Stimulated activated CD8-positive, alpha-beta memory T cell treated with anti-CD3 and anti-CD28 coated beads, Interleukin-4, amount 100 ng/mL, for 48 hours (primary cell): Measurements from ENCODE around the gene CCDC198.
A peak's percentile ranks its signal among the peaks of the same experiment; 100 is the strongest.

Experiments
- DNase-seq: peaks from one replicate; pipeline ENCODE4 v3.0.0-alpha.2; 2020

CCDC198 gene, protein sequence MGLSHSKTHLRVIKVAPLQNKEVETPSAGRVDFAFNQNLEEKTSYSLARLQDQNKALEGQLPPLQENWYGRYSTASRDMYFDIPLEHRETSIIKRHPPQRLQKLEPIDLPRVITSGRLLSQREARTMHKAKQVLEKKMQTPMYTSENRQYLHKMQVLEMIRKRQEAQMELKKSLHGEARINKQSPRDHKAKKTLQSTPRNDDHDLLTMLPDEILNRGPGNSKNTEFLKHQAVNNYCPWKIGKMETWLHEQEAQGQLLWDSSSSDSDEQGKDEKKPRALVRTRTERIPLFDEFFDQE

DNA sequence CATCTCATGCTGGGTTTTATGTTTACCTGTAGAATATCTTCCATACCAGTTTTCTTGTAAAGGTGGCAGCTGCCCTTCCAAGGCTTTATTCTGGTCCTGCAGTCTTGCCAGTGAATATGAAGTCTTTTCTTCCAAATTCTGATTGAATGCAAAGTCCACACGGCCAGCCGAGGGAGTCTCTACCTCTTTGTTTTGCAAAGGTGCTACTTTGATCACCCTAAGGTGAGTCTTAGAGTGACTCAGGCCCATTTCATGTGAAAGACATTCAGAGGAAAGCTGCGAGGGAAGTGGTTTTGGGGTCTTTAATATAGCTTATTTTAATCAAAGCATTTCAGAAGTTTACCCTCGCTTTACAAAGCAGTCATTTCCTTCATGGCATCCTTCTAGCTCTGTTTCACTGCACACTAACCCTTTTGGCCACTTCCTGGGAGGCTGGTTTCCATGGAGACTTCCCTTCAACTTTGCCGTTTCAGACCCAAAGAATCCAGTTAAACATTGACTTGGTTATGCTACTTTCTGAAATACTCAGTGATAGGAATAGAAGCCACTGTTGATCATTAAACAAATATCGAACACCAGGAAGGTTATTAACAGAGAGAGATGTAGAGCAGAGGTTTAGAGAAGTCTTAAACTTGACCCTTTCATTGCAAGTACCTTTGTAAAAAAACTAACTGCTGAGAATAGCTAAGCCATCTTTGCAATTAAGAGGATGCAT lies at the start of gene CCDC198:
TSS of gene CCDC198 (minus strand) at position 391 of the 715 bp plus-strand sequence. CDS start at position 249, 142 bp downstream.
- DNase-seq, result no peak

DNA sequence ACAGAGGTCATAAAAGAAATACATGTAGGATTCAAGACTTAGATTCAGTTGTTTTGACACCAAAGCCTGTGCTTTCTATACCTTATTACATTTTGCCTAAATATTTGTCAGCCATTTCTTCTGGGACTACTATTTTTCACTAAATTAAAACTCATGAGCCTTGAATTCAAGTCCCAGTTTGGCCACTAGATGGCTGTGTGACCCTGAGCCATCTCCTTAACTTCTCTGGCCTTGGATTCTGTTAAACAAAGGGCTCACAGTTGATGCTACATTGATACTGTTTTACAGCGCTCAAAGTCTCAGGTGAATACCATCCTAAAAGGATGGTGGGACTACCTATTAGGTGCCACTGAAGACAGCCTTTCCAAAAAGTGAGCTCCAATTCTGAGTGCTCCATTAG lies 39.6 kb upstream of the CCDC198 start:
- peak; percentile 25 for DNase-seq

DNA sequence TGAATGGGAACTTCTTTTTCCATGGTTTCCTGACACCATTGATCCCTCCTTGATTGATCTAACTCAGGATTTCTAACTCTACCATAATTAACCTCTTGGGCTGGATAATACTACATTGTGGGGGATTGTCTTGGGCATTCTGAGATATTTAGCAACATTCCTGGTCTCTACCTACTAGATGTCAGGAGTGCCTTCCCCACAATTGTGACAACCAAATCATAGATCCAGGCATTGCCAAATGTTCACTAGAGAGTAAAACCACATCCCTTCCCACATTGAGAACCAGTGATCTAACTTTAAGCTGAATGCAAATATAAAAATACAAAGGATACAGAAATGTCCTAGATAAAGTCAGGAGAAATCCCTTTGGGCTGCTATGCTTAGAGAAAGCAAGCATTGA lies 36.9 kb upstream of the CCDC198 start:
- no peak for DNase-seq

DNA sequence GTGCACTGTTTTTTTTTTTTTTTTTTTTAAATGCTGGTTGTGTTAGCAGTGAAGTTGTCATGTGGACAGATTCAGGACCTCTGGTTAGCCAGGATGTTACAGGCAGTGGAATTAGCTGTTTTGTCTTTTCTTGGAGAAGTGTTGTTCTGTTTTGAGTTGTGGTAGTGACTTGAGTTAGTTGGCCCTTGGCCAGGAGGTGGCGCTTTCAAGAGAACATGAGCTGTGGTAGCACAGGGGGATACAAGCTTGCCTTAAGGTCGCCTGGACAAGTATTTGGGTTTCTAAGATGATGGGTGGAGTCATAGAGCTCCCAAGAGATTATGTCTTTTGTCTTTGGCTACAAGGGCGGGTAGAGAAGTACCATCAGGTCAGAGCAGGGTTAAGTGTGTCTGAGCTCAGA lies 33.3 kb upstream of the CCDC198 start:
- DNase-seq, result no peak

DNA sequence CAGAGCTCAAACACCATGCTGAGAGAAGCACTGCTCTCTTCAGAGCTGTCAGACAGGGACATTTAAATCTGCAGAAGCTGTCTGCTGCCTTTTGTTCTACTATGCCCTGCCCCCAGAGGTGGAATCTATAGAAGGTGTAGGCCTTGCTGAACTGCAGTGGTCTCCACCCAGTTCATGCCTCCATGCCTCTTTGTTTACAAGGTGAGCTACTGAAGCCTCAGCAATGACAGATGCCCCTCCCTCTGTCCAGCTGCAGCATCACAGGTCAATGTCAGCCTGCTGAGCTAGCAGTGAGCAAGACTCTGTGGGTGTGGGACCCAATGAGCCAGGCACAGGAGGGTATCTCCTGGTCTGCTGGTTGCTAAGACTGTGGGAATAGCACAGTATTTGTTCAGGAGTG lies 25.4 kb upstream of the CCDC198 start:
- no peak for DNase-seq

DNA sequence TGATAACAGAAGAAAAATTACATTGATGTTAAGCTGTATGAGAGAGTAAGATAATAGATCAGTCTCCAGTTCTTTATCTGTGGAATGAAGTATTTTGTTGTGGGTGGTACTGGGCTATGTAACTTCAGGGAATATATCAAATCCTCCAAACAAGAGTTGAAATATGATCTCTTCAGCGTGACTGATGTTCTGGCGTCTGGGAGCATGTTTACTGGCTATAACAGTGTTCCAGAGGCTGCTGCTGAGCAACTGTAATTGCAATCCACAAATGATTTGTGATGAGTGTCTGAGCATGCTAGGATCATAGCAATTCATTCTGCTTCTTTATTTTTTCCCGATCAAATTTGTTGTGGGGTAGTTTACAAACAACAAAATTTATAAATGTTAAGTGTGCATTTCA lies 18.6 kb upstream of the CCDC198 start:
- no peak for DNase-seq

DNA sequence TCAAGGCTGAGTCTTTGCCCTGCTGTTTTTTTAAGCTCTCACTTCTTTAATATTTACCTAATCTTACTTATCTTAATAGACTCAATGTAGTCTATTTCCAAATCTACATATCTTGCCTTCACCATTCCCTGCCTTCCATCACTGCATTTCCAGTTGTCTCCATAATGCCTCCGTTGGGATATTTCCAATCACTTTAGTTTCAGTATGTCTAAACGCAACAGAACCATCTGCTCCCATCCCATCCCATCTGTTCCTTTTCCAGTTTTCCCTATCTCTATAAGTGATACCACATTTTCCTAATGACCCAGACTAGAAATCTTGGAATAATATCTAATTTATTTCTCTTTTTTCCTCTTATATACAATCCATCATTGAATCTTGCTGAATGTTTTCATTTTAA lies 15.1 kb upstream of the CCDC198 start:
- no peak for DNase-seq

DNA sequence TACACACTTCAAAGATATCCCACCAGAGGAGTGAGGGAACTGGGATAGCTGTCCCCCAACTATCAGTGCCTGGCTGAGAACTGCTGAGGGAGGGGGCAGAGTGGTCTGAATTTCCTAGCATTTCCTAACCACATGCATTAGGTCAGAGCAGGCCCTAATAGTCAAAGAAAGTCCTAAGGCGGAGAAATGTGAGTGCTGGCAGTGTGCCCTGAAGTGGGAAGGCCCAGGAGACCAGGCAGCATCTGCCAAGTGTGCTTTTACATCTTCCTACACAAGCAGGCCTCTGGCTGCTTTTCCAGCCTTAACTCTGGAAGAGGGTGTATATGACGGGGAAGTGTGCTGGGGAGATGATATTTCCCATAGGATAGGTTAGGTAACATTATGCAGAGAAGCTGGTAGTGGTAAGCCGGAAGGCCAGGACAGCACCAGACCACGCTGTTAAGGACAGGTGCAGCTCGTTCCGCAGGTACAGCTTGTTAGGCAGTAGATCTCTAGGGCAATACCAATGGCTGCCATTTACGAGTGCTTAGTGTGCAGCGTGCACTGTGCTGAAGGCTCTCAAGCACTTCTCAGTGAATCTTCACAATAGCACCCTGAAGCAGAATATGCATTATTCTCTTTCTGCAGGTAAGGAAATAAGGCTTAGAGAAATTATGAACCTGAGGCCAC lies 9.1 kb upstream of the CCDC198 start:
- no peak for DNase-seq

DNA sequence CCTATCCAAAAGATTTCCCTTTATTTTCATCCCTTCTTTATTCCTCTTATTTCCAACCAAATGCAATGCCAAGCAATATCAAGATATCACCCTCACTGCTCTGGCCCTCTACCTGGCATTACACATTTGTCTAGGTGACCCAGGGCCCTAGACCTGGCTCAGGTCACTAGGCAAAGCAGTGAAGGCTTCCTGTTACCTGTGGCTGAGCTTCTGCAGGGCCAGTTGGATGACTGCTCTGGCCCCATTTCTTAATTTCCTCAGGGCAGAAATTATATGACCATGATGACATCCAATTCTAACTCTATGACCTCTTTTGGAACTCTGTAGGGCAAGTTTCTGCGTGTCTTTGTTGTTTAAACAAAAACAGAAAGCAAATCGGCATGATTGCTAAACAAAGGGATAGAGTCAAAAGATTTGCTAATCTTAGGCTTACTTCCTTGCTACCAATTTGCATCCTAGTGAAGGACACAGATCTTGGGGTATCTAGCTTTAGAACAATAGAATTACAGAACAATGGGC lies 7.4 kb upstream of the CCDC198 start:
- DNase-seq, result no peak

DNA sequence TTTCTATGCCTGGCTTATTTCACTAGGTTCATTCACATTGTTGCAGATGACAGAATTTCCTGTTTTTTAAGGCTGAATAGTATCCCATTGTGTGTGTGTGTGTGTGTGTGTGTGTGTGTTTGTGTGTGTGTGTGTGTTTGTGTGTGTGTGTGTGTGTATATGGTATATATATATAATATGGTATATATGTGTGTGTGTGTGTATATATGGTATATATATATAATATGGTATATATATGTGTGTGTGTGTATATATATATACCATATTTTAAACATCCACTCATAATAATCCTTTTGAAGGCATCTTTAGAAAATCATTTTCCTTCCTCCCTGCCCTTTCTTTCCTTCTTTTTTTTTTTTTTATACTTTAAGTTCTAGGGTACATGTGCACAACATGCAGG lies 5.0 kb upstream of the CCDC198 start:
- no peak for DNase-seq

DNA sequence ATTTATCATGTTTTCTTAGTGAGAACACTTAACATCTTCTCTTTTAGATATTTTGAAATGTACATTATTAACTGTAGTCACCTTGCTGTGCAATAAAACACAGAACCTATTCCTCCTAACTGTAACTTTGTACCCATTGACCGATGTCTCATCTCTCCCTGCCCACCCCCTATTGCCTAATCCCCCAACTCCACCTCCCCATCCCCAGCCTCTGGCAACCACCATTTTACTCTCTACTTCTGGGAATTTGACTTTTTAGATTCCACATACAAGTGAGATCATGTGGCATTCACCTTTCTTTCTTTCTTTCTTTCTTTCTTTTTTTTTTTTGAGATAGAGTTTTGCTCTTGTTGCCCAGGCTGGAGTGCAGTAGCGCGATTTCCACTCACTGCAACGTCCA lies 4.4 kb upstream of the CCDC198 start:
- no peak for DNase-seq

DNA sequence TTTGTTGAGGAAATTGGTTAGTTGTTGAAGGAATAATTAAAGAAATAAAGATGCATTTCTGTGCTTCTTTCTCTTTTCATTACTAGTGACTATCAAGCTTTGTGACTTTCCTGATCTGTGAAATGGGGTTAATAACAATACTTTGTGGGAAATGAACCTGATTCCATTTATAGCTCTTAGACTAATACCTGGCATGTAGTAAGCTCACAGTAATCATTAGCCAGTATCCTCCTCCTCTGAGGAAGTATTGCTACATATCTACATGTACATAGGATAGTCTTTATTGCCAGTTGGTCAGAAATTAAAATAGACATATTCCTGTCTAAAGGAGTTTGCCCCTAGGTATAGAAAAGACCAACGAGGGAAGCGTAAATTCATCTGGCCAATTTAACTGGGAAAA lies 1.8 kb upstream of the CCDC198 start:
- no peak for DNase-seq

DNA sequence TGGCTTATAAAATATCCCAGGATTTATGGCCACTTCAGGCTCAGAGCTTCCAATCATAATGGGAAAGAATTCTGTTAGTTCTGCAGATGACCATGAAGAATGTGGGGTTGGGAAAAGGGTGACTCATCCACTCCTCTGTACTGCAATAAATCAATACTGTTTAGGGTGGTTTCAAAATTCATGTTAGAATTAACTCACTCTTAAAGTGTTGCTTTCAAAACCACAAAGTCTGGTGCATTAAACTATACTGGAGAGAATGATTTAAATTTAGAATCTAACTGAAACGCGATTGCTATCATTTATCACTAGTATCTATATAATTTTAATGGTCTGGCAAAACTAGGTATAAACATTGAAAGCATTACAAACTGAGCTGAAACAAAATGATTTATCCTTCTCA lies 798 bp downstream of the CCDC198 start:
- DNase-seq, result no peak

DNA sequence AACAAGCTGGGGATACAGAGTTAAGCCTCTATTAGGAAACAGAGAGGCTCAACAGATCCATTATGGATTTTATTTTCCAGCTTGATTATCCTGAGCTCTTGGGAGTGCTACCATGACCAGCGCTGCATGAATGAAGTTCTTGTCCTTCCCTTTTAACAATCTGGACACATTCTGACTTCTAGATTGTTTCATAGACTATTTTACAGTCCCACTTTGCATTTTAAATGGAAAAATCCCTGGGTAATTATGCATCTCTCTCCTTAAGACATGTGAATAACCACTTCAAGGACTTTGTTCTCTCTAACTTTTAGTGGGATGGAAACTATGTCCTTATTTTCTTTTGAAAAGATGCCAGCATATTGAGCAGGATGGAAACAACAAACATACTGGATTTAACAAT lies 2.0 kb downstream of the CCDC198 start:
- DNase-seq, result no peak

DNA sequence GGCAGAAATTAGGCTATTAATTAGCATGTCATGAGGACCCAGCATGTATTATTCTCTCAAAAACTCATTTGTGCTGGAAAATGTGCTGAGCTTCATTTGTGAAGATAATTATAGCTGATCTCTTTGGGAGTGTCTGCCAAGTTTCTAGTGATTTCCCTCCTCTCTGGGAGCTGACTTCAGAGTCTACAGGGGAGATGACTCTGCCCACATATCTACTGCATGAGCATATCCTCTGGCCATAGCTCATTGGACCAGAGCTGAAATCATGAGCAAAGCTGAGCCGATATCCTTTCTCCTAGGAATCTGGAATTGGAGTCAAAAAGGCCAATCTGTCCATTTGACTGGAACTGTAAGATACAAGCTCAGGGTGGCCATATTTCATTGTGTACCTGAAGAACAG lies 5.9 kb downstream of the CCDC198 start:
- DNase-seq, result no peak

DNA sequence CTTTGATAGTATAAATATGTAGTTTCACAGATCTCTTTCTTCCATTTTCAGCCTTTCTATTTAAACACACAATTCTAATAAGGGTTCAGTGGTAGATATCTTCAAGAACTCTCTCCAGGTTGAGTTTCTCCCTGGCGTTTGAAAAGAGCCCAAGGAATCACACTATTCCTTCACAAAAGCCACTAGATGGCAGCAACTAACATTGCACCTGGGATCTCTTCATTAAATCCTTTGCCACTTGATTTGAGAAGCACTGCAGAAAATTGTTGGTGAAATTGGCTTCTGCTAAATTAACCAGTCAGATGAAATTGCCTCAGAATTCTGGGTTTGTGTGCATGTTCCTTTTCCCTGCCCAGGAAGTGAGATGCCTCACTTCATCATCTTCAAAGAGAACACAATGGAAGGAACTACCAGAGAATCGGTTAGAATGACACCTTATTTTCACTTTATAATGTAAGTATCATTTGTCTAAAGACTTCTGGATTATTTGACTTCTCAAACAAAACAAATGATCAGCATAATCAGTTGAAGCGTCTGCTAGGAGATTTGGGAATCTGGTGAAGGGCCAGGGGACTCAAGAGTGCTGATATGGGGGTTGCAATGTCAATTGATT lies 6.8 kb downstream of the CCDC198 start:
- DNase-seq, result no peak

DNA sequence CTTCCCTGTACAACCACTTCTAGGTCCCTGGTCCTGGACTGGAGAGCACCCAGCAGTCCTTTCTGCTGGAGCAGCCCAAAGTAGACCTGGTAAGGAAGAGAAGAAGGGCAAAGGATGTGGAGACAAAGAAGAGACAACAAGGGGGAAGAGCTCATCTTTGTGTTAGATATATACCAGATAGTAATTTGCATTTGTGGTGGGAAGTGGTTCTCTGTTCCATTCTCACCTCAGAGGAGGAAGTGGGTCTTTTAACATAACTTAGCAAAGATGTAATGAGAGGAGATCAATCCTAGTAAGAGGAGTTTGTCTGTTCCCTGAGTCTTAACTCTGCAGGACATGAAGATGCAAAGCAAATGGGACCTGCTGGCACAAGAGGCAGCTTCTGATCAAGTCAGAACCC lies 8.0 kb downstream of the CCDC198 start:
- no peak for DNase-seq

DNA sequence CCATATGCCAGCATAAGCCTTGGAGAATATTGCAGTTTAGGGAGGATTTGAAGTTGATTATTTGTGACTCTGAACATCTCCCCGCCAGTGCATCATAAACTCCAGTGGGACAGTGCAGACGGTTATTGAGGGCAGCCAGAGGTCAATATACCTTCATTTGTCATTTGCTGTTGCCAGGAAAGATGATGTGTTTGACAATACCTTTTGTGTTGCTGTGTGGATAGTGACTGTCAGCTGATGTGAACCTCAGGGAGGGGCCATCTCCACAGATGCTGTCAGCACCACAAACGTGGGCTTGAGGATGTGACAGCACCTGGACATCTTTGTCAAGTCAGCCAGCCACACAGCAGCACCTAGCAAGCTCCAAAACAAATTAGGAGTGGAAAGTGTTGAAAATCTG lies 11.5 kb downstream of the CCDC198 start:
- no peak for DNase-seq

DNA sequence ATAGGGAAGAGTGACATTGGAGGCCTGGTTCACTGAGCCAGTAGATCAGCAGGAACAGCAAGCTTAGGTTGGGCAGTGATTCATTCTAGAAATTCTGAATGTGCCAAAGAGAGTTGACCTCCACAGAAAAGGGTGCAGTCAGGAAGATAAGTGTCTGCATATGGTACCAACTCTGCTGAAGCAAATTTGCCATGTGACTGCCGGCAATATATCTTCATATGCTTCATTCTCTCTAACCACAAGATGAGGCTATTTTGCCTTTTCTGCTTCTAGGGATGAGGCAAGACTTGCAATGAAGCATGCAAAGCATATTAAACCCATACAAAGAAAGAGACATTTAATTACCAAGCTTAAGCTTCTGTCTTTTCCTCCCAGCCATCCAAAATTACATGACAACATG lies 13.6 kb downstream of the CCDC198 start:
- DNase-seq, result no peak

DNA sequence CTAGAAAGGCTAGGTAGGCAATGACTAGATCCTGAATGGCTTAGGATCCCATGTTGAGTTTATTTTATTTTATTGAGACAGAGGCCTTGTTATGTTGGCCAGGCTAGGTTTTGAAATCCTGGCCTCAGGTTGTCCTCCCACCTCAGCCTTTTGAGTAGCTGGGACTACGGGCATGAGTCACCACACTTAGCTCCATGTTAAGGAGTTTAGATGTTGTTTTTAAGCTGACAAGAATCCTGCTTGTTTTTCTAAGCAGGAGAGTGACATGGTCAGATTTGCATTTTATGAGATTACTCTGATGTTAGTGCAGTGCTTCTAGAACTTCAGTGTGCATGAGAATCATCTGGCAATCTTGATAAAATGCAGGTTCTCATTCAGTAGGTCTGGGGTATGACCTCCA lies 14.5 kb downstream of the CCDC198 start:
- no peak for DNase-seq

DNA sequence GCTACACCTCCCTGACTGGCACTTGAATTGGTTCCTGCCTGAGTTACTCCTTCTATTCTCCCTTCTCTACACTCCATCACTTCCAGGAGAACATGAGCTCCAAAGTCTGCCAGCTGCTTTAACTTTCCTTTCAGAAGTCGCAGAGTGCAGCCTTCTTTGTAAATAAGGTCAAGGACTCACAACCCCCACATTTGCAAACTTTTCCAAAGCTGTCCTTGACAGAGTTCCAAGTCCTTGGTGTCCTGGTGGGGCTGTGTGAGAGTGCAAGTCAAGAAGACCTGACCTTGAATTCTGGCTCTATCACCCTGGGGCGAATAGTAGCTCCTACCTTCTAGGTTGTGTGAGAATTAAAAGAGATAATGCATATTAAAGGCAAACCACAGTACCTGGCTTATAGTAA lies 15.6 kb downstream of the CCDC198 start:
- DNase-seq, result no peak

DNA sequence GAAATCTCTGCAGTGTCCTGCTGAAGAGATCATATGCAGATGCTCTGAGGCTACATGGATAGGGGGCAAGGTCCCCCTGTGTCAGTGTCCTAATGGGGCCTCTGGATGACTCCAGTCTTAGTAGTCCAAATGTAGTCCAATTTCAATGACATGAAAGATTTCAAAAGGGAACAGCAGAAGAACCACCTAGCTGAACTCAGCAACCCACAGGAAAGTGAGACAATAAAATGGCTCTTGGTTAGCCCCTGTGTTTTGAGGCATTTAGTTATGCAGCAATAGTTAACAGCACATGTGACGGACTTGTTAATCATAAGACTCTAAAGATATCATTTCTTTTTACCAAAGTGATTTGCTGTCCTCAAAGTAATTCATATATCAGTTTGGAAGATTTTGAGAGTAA lies 22.7 kb downstream of the CCDC198 start:
- no peak for DNase-seq

DNA sequence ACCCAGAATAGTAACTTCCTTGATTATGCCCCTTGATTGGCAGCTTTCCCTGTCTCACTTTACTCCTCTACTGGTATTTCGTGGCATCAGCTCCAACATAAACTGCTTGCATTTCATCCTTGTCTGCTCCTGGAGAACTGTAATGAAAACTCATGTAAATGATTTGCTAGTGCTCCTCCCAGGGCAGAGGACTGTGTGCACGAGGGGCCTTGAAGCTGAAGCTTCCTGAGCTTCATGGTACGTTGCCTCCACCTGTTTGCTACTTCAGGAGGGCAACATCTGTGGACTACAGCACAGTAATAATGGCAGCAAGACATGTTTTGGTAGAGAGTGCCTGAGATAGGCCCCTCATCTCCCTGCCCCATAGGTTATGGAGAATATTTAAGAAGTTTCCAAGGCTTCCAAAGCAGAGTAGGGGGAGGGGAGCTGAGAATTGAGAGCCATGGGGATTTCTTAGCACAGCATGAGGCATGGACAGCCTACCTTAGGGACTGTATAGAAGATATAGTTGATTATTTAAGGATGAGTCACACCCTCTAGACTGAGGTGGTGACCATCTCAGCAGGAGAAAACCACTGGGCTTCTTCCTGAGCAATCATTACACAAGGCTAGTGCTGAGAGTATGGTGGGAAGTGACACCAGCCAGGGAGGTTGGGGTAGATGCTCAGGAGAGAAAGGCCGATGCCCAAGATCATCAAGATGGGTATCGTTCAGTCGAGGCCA lies 29.5 kb downstream of the CCDC198 start:
- no peak for DNase-seq
